GM23338 (cell line): ENCODE results near the gene PCGF3. TPM values are rescaled to one million over a fixed set of nuclear protein-coding genes. Genes with fewer than 3 reads are reported as not detected.

Source experiments
- ATAC-seq: fragments of 200-7000 bp; cut with Tn5 transposase; 3 replicates; pipeline ENCODE4 v1.9.1; 2020
- DNase-seq: peaks from one replicate; pipeline ENCODE4 v3.0.0-alpha.2; 2015; ENCODE audit warnings: low spot score
- H2AFZ ChIP-seq: fragments of 200-600 bp; sonication (generic); 2 replicates; pipeline ENCODE4 v1.8.0; 2016; ENCODE audit warnings: antibody characterized with exemption, mild to moderate bottlenecking, moderate library complexity
- H3F3A ChIP-seq: fragments of 200-600 bp; sonication (generic); replicated peaks from 2 replicates; pipeline ENCODE4 v1.8.0; 2017; ENCODE audit warnings: antibody characterized with exemption, mixed run types, low read depth
- H3K27ac ChIP-seq: fragments of 200-600 bp; sonication (generic); 2 replicates; pipeline ENCODE4 v1.6.1; 2016; ENCODE audit warnings: low read depth
- H3K27me3 ChIP-seq: fragments of 200-600 bp; sonication (generic); 2 replicates; pipeline ENCODE4 v1.8.0; 2016; ENCODE audit warnings: mild to moderate bottlenecking, mixed run types, moderate library complexity; ENCODE audit not compliant: insufficient read depth
- H3K36me3 ChIP-seq: fragments of 200-600 bp; sonication (generic); 2 replicates; pipeline ENCODE4 v1.8.0; 2016; ENCODE audit warnings: mild to moderate bottlenecking; ENCODE audit not compliant: insufficient read depth
- H3K4me1 ChIP-seq: fragments of 200-600 bp; sonication (generic); 2 replicates; pipeline ENCODE4 v1.8.0; 2016; ENCODE audit warnings: mild to moderate bottlenecking, moderate library complexity; ENCODE audit not compliant: insufficient read depth
- H3K4me2 ChIP-seq: fragments of 200-600 bp; sonication (generic); 2 replicates; pipeline ENCODE4 v1.7.1; 2017; ENCODE audit warnings: mixed run types
- H3K4me3 ChIP-seq: fragments of 200-600 bp; sonication (generic); 2 replicates; pipeline ENCODE4 v1.6.1; 2016; ENCODE audit warnings: mixed run types
- H3K79me2 ChIP-seq: fragments of 200-600 bp; sonication (generic); replicated peaks from 2 replicates; pipeline ENCODE4 v1.8.0; 2017; ENCODE audit warnings: mild to moderate bottlenecking; ENCODE audit not compliant: insufficient read depth
- H3K9me2 ChIP-seq: fragments of 200-600 bp; sonication (generic); 2 replicates; pipeline ENCODE4 v1.8.0; 2017; ENCODE audit not compliant: insufficient read depth
- H4K20me1 ChIP-seq: fragments of 200-600 bp; sonication (generic); replicated peaks from 2 replicates; pipeline ENCODE4 v1.8.0; 2017; ENCODE audit warnings: mild to moderate bottlenecking; ENCODE audit not compliant: insufficient read depth
- H3K27ac Mint-ChIP-seq: 2 replicates; pipeline ENCODE4 v1.8.0; 2020; ENCODE audit warnings: inconsistent platforms, mild to moderate bottlenecking, moderate library complexity, mixed read lengths
- H3K27me3 Mint-ChIP-seq: 3 replicates; pipeline ENCODE4 v1.8.0; 2022; ENCODE audit warnings: low read depth, mild to moderate bottlenecking, moderate library complexity, mixed read lengths, inconsistent platforms; ENCODE audit not compliant: insufficient read depth, poor library complexity
- H3K36me3 Mint-ChIP-seq: 3 replicates; pipeline ENCODE4 v1.8.0; 2021; ENCODE audit warnings: low read depth, mild to moderate bottlenecking, inconsistent platforms, moderate library complexity, mixed read lengths
- H3K4me1 Mint-ChIP-seq: 3 replicates; pipeline ENCODE4 v1.8.0; 2020; ENCODE audit warnings: mild to moderate bottlenecking, inconsistent platforms, mixed read lengths
- H3K4me3 Mint-ChIP-seq: 3 replicates; pipeline ENCODE4 v1.8.0; 2021; ENCODE audit warnings: moderate library complexity, mild to moderate bottlenecking, inconsistent platforms, mixed read lengths
- H3K9me3 Mint-ChIP-seq: 3 replicates; pipeline ENCODE4 v1.8.0; 2020; ENCODE audit warnings: moderate library complexity, mild to moderate bottlenecking, inconsistent platforms, mixed read lengths
- CREB1 ChIP-seq: fragments of 250-450 bp; sonication (Bioruptor Pico); IDR thresholded peaks from 2 replicates; pipeline ENCODE4 v1.5.0; 2020; ENCODE audit warnings: low read depth, mild to moderate bottlenecking, moderate library complexity
- EZH2 ChIP-seq: fragments of 200-600 bp; sonication (generic); IDR thresholded peaks from one replicate; pipeline ENCODE4 v1.8.0; 2017; ENCODE audit warnings: antibody characterized with exemption, mild to moderate bottlenecking, low read depth; ENCODE audit not compliant: unreplicated experiment
- EZH2phosphoT487 ChIP-seq: fragments of 200-600 bp; sonication (generic); IDR thresholded peaks from one replicate; pipeline ENCODE4 v1.8.1; 2018; ENCODE audit warnings: antibody characterized with exemption; ENCODE audit not compliant: unreplicated experiment
- JUNB ChIP-seq: IDR thresholded peaks from one replicate; pipeline ENCODE4 v1.6.1; 2016; ENCODE audit warnings: antibody characterized with exemption; ENCODE audit not compliant: unreplicated experiment
- NANOG ChIP-seq: IDR thresholded peaks from 2 replicates; pipeline ENCODE4 v1.6.1; 2016; ENCODE audit warnings: antibody characterized with exemption, borderline replicate concordance
- POLR2AphosphoS5 ChIP-seq: IDR thresholded peaks from 2 replicates; pipeline ENCODE4 v1.6.1; 2016; ENCODE audit warnings: antibody characterized with exemption, low read depth
- STAT1 ChIP-seq: IDR thresholded peaks from one replicate; pipeline ENCODE4 v1.6.1; 2016; ENCODE audit warnings: antibody characterized with exemption; ENCODE audit not compliant: unreplicated experiment
- ZNF114 ChIP-seq: fragments of 250-450 bp; sonication (Bioruptor Pico); IDR thresholded peaks from 2 replicates; pipeline ENCODE4 v1.5.0; 2020; ENCODE audit warnings: mild to moderate bottlenecking, moderate library complexity
- ZNF331 ChIP-seq: fragments of 250-450 bp; sonication (Bioruptor Pico); IDR thresholded peaks from 2 replicates; pipeline ENCODE4 v1.5.0; 2020; ENCODE audit warnings: low read depth, mild to moderate bottlenecking, moderate library complexity
- polyA plus RNA-seq: library from polyadenylated mRNA; unstranded; fragments of >200 nt; fragmentation: Nextera tagmentation; extraction: Ambion mirVana; gene quantifications from 2 replicates; pipeline ENCODE4 v1.2.1, GENCODE V29; 2016
- total RNA-seq: library from RNA; depleted of rRNA; stranded (reverse); fragments of >200 nt; shearing (Covaris generic); gene quantifications from 2 replicates; pipeline ENCODE4 v1.2.3, GENCODE V29; 2014
- TF ChIP-seq, protein P1 (sequence below): IDR thresholded peaks from 2 replicates; pipeline ENCODE4 v1.6.1; 2016; ENCODE audit warnings: antibody characterized with exemption
- TF ChIP-seq, protein P2 (sequence below), 2 experiments: fragments of 200-600 bp in 1 of 2; sonication (generic) in 1 of 2; conservative IDR thresholded peaks; 2 replicates each; pipeline versions ENCODE4 v1.5.1 to v1.6.1; 2016 to 2017; ENCODE audit warnings: antibody characterized with exemption in 2 of 2, low read depth in 2 of 2, mild to moderate bottlenecking in 2 of 2, moderate library complexity in 1 of 2
- TF ChIP-seq, protein P3 (sequence below): IDR thresholded peaks from one replicate; pipeline ENCODE4 v1.6.1; 2018; ENCODE audit warnings: antibody characterized with exemption; ENCODE audit not compliant: unreplicated experiment
- TF ChIP-seq, protein P4 (sequence below): fragments of 250-450 bp; sonication (Bioruptor Pico); IDR thresholded peaks from 2 replicates; pipeline ENCODE4 v1.5.0; 2020; ENCODE audit warnings: mild to moderate bottlenecking, moderate library complexity

Gene PCGF3
- total and polyA plus RNA-seq, 2 experiments from 2014 or later = 33.1 to 49.0 TPM

DNA sequence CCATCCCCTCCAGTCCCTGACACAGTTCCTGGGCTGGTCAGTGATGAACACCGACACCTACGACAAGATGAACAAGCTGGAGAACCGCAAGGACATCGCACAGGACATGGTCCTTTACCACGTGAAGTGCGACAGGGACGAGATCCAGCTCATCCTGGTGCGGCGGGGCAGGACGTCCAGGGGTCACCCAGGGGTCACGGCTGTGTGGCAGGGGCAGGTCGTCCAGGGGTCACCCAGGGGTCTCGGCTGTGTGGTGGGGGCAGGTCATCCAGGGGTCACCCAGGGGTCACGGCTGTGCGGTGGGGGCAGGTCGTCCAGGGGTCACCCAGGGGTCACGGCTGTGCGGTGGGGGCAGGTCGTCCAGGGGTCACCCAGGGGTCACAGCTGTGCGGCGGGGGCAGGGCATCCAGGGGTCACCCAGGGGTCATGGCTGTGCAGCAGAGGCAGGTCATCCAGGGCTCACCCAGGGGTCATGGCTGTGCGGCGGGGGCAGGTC lies 48.2 kb upstream of the PCGF3 start:
- Mint-ChIP-seq H3K27ac (no peak overlapping the region), H3K4me1 (no peaks in the 10 kb centered on the region; the same call in 2 of the 3 replicates), H3K9me3 (no peaks in the 10 kb centered on the region; the same call in 2 of the 3 replicates), H3K27me3 (peaks cover 8% of the 10 kb centered on the region), H3K4me3 (no peak overlapping the region), H3K36me3 (peaks cover 12% of the 10 kb centered on the region)
- Histone ChIP-seq H3K27ac (no peak overlapping the region), H3K9me2 (no peaks in the 10 kb centered on the region), H3K79me2 (no peaks in the 10 kb centered on the region), H3K36me3 (no peaks in the 10 kb centered on the region), H3K4me2 (no peak overlapping the region), H3K4me1 (no peaks in the 10 kb centered on the region), H3K27me3 (no peaks in the 10 kb centered on the region), H4K20me1 (no peaks in the 10 kb centered on the region; the same call in 1 of the 2 replicates), H3F3A (0 out of 2 replicates have a peak, but pooled peaks cover 2% of the 10 kb centered on the region), H3K4me3 (no peak overlapping the region), H2AFZ (no peak overlapping the region)
- DNase-seq (no peak), ATAC-seq (no peak)
- TF ChIP-seq, protein P1, sequence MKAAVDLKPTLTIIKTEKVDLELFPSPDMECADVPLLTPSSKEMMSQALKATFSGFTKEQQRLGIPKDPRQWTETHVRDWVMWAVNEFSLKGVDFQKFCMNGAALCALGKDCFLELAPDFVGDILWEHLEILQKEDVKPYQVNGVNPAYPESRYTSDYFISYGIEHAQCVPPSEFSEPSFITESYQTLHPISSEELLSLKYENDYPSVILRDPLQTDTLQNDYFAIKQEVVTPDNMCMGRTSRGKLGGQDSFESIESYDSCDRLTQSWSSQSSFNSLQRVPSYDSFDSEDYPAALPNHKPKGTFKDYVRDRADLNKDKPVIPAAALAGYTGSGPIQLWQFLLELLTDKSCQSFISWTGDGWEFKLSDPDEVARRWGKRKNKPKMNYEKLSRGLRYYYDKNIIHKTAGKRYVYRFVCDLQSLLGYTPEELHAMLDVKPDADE = no peak
- TF ChIP-seq EZH2phosphoT487 (no peak), CREB1 (no peak), NANOG (no peak), POLR2AphosphoS5 (no peak), ZNF331 (no peak), STAT1 (no peak), EZH2 (no peak), ZNF114 (CRISPR knock-in tag) (no peak), JUNB (no peak)
- TF ChIP-seq, protein P2, sequence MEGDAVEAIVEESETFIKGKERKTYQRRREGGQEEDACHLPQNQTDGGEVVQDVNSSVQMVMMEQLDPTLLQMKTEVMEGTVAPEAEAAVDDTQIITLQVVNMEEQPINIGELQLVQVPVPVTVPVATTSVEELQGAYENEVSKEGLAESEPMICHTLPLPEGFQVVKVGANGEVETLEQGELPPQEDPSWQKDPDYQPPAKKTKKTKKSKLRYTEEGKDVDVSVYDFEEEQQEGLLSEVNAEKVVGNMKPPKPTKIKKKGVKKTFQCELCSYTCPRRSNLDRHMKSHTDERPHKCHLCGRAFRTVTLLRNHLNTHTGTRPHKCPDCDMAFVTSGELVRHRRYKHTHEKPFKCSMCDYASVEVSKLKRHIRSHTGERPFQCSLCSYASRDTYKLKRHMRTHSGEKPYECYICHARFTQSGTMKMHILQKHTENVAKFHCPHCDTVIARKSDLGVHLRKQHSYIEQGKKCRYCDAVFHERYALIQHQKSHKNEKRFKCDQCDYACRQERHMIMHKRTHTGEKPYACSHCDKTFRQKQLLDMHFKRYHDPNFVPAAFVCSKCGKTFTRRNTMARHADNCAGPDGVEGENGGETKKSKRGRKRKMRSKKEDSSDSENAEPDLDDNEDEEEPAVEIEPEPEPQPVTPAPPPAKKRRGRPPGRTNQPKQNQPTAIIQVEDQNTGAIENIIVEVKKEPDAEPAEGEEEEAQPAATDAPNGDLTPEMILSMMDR (conservative IDR thresholded peaks at IDR 0.05; ENCODE audit: low read depth in 2 of 2) = no peak
- TF ChIP-seq, protein P3, sequence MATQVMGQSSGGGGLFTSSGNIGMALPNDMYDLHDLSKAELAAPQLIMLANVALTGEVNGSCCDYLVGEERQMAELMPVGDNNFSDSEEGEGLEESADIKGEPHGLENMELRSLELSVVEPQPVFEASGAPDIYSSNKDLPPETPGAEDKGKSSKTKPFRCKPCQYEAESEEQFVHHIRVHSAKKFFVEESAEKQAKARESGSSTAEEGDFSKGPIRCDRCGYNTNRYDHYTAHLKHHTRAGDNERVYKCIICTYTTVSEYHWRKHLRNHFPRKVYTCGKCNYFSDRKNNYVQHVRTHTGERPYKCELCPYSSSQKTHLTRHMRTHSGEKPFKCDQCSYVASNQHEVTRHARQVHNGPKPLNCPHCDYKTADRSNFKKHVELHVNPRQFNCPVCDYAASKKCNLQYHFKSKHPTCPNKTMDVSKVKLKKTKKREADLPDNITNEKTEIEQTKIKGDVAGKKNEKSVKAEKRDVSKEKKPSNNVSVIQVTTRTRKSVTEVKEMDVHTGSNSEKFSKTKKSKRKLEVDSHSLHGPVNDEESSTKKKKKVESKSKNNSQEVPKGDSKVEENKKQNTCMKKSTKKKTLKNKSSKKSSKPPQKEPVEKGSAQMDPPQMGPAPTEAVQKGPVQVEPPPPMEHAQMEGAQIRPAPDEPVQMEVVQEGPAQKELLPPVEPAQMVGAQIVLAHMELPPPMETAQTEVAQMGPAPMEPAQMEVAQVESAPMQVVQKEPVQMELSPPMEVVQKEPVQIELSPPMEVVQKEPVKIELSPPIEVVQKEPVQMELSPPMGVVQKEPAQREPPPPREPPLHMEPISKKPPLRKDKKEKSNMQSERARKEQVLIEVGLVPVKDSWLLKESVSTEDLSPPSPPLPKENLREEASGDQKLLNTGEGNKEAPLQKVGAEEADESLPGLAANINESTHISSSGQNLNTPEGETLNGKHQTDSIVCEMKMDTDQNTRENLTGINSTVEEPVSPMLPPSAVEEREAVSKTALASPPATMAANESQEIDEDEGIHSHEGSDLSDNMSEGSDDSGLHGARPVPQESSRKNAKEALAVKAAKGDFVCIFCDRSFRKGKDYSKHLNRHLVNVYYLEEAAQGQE = no peak
- TF ChIP-seq, protein P4, sequence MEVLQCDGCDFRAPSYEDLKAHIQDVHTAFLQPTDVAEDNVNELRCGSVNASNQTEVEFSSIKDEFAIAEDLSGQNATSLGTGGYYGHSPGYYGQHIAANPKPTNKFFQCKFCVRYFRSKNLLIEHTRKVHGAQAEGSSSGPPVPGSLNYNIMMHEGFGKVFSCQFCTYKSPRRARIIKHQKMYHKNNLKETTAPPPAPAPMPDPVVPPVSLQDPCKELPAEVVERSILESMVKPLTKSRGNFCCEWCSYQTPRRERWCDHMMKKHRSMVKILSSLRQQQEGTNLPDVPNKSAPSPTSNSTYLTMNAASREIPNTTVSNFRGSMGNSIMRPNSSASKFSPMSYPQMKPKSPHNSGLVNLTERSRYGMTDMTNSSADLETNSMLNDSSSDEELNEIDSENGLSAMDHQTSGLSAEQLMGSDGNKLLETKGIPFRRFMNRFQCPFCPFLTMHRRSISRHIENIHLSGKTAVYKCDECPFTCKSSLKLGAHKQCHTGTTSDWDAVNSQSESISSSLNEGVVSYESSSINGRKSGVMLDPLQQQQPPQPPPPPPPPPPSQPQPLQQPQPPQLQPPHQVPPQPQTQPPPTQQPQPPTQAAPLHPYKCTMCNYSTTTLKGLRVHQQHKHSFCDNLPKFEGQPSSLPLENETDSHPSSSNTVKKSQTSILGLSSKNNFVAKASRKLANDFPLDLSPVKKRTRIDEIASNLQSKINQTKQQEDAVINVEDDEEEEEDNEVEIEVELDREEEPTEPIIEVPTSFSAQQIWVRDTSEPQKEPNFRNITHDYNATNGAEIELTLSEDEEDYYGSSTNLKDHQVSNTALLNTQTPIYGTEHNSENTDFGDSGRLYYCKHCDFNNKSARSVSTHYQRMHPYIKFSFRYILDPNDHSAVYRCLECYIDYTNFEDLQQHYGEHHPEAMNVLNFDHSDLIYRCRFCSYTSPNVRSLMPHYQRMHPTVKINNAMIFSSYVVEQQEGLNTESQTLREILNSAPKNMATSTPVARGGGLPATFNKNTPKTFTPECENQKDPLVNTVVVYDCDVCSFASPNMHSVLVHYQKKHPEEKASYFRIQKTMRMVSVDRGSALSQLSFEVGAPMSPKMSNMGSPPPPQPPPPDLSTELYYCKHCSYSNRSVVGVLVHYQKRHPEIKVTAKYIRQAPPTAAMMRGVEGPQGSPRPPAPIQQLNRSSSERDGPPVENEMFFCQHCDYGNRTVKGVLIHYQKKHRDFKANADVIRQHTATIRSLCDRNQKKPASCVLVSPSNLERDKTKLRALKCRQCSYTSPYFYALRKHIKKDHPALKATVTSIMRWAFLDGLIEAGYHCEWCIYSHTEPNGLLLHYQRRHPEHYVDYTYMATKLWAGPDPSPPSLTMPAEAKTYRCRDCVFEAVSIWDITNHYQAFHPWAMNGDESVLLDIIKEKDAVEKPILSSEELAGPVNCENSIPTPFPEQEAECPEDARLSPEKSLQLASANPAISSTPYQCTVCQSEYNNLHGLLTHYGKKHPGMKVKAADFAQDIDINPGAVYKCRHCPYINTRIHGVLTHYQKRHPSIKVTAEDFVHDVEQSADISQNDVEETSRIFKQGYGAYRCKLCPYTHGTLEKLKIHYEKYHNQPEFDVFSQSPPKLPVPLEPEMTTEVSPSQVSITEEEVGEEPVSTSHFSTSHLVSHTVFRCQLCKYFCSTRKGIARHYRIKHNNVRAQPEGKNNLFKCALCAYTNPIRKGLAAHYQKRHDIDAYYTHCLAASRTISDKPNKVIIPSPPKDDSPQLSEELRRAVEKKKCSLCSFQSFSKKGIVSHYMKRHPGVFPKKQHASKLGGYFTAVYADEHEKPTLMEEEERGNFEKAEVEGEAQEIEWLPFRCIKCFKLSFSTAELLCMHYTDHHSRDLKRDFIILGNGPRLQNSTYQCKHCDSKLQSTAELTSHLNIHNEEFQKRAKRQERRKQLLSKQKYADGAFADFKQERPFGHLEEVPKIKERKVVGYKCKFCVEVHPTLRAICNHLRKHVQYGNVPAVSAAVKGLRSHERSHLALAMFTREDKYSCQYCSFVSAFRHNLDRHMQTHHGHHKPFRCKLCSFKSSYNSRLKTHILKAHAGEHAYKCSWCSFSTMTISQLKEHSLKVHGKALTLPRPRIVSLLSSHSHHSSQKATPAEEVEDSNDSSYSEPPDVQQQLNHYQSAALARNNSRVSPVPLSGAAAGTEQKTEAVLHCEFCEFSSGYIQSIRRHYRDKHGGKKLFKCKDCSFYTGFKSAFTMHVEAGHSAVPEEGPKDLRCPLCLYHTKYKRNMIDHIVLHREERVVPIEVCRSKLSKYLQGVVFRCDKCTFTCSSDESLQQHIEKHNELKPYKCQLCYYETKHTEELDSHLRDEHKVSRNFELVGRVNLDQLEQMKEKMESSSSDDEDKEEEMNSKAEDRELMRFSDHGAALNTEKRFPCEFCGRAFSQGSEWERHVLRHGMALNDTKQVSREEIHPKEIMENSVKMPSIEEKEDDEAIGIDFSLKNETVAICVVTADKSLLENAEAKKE (CRISPR knock-in tag) = no peak
